Measurements from ENCODE around the gene LEFTY1.
"Not testable (repeated sequence)": the region's sequence is repeated elsewhere in the genome, so short reads cannot be mapped to it uniquely, and the experiment has no call there.

LEFTY1 gene

DNA sequence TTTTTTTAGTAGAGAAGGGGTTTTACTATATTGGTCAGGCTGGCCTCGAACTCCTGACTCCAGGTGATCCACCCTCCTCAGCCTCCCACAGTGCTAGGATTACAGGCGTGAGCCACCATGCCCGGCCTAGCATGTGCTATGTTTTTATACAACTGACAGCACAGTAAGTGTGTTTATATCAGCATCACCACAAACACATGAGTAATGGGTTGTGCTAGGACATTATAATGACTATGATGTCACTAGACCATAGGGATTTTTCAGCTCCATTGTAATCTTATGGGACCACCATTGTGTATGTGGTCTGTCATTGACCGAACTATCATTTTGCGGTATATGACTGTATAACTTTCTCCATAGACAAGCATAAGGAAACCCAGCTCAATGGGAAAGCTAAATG, 45.8 kb upstream of the LEFTY1 start:
- no peaks in the 10 kb centered on the region for H3K27me3 ChIP-seq (ENCODE audit: low read depth, low read length)
- no peaks in the 10 kb centered on the region for H3K9me3 ChIP-seq (ENCODE audit: insufficient read depth, low read length)
- TF ChIP-seq EZH2phosphoT487 (IDR thresholded peaks at IDR 0.05; ENCODE audit: low read depth), result no peak
- TF ChIP-seq, protein P1, sequence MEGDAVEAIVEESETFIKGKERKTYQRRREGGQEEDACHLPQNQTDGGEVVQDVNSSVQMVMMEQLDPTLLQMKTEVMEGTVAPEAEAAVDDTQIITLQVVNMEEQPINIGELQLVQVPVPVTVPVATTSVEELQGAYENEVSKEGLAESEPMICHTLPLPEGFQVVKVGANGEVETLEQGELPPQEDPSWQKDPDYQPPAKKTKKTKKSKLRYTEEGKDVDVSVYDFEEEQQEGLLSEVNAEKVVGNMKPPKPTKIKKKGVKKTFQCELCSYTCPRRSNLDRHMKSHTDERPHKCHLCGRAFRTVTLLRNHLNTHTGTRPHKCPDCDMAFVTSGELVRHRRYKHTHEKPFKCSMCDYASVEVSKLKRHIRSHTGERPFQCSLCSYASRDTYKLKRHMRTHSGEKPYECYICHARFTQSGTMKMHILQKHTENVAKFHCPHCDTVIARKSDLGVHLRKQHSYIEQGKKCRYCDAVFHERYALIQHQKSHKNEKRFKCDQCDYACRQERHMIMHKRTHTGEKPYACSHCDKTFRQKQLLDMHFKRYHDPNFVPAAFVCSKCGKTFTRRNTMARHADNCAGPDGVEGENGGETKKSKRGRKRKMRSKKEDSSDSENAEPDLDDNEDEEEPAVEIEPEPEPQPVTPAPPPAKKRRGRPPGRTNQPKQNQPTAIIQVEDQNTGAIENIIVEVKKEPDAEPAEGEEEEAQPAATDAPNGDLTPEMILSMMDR (IDR thresholded peaks at IDR 0.05; ENCODE audit: low read depth, low read length), result no peak
- no peaks in the 10 kb centered on the region for H3K36me3 ChIP-seq (replicated peaks; ENCODE audit: low read depth, low read length)
- no peak overlapping the region for H3K4me2 ChIP-seq (ENCODE audit: low read length)
- no peak overlapping the region for H3K4me3 ChIP-seq (ENCODE audit: low read length)
- no peaks in the 10 kb centered on the region for H3K4me1 ChIP-seq (ENCODE audit: low read length)
- H3K79me2 ChIP-seq (ENCODE audit: low read length), result no peaks in the 10 kb centered on the region
- H3K9ac ChIP-seq (ENCODE audit: low read length), result no peak overlapping the region
- H2AFZ ChIP-seq (ENCODE audit: low read depth, low read length), result no peak overlapping the region
- no peak overlapping the region for H3K27ac ChIP-seq (ENCODE audit: low read length)
- H4K20me1 ChIP-seq (ENCODE audit: insufficient read depth, low read length), result no peaks in the 10 kb centered on the region

DNA sequence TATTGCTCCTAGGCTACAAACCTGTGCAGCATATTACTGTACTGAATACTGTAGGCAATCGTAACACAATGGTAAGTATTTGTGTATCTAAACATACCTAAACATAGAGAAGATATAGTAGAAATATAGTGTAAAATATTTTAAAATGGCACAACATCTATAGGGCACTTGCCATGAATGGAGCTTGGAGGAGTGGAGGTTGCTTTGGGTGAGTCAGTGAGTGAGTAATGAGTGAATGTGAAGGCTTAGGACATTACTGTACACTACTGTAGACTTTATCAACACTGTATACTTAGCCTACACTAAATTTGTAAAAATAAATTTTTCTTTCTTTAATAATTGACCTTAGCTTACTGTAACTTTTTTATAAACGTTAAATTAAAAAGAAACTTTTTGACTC, 44.1 kb upstream of the LEFTY1 start:
- Histone ChIP-seq H4K20me1 (ENCODE audit: insufficient read depth, low read length) (no peaks in the 10 kb centered on the region), H3K9ac (ENCODE audit: low read length) (no peak overlapping the region), H3K4me3 (ENCODE audit: low read length) (no peak overlapping the region), H2AFZ (ENCODE audit: low read depth, low read length) (no peak overlapping the region), H3K27ac (ENCODE audit: low read length) (no peak overlapping the region), H3K79me2 (ENCODE audit: low read length) (no peaks in the 10 kb centered on the region), H3K36me3 (replicated peaks; ENCODE audit: low read depth, low read length) (no peaks in the 10 kb centered on the region), H3K27me3 (ENCODE audit: low read depth, low read length) (no peaks in the 10 kb centered on the region), H3K9me3 (ENCODE audit: insufficient read depth, low read length) (no peaks in the 10 kb centered on the region), H3K4me2 (ENCODE audit: low read length) (no peak overlapping the region), H3K4me1 (ENCODE audit: low read length) (no peaks in the 10 kb centered on the region)
- TF ChIP-seq, protein P1 (IDR thresholded peaks at IDR 0.05; ENCODE audit: low read depth, low read length), result no peak
- no peak for TF ChIP-seq EZH2phosphoT487 (IDR thresholded peaks at IDR 0.05; ENCODE audit: low read depth)

DNA sequence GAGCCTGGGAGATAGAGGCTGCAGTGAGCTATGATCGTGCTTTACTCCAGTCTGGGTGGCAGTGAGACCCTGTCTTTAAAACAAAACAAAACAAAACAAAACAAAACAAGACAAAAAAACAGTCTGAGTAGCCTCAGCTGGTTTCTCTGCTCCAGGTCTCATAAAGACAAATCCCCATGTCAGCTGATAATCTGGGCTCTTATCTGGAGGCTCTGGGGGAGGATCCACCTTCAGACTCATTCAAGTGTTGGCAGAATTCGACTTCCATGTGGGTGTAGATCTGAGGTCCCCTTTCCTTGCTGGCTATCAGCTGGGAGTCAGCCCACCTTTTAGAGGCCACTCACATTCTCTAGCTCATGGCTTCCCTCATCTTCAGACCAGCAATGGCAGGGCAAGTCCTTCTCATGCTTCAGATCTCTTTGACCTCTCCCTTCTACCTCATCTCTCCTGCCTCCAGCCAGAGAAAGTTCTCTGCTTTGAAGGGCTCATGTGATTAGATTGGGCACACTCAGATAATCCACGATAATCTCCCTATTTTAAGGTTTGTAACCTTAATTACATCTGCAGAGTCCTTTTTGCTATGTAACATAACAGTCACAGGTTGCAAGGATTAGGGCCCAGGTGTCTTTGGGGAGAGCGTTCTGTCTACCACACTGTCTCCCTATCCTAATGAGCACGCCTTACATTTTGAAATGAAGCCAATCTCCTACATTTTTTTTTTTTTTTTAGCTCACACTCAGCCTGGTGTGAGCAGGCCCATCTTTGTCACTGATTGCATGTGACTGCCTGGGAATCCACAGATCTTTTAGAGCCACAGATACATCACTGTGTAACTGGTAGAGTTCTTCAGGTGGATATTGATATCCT, 42.6 kb upstream of the LEFTY1 start:
- H2AFZ ChIP-seq (ENCODE audit: low read depth, low read length), result 0 out of 2 replicates have a peak overlapping the region, but pooled peaks have one; percentile 58
- H3K4me1 ChIP-seq (ENCODE audit: low read length), result no peaks in the 10 kb centered on the region
- no peaks in the 10 kb centered on the region for H3K27me3 ChIP-seq (ENCODE audit: low read depth, low read length)
- no peak overlapping the region for H3K4me3 ChIP-seq (ENCODE audit: low read length)
- no peaks in the 10 kb centered on the region for H3K9me3 ChIP-seq (ENCODE audit: insufficient read depth, low read length)
- no peaks in the 10 kb centered on the region for H3K79me2 ChIP-seq (ENCODE audit: low read length)
- no peak overlapping the region for H3K27ac ChIP-seq (ENCODE audit: low read length)
- TF ChIP-seq EZH2phosphoT487 (IDR thresholded peaks at IDR 0.05; ENCODE audit: low read depth), result no peak
- TF ChIP-seq, protein P1 (IDR thresholded peaks at IDR 0.05; ENCODE audit: low read depth, low read length), result no peak
- H3K9ac ChIP-seq (ENCODE audit: low read length), result no peak overlapping the region
- H3K36me3 ChIP-seq (replicated peaks; ENCODE audit: low read depth, low read length), result no peaks in the 10 kb centered on the region
- H3K4me2 ChIP-seq (ENCODE audit: low read length), result no peak overlapping the region
- H4K20me1 ChIP-seq (ENCODE audit: insufficient read depth, low read length), result no peaks in the 10 kb centered on the region

DNA sequence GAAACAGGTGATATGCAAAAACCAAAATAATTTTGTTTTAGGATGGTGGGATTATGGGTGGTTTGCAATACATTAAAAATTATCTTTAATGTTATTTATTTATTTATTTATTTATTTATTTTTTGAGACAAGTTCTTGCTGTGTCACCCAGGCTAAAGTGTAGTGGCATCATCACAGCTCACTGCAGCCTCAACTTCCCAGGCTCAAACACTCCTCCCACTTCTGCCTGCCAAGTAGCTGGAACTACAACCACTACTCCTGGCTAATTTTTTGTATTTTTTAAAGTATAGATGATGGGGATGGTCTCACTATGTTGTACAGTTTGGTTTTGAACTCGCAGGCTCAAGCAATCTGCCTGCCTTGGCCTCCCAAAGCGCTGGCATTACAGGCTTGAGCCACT, 41.6 kb upstream of the LEFTY1 start:
- Histone ChIP-seq H3K79me2 (ENCODE audit: low read length) (no peaks in the 10 kb centered on the region), H3K9ac (ENCODE audit: low read length) (no peak overlapping the region), H3K36me3 (replicated peaks; ENCODE audit: low read depth, low read length) (no peaks in the 10 kb centered on the region), H3K4me1 (ENCODE audit: low read length) (no peaks in the 10 kb centered on the region), H3K4me3 (ENCODE audit: low read length) (no peak overlapping the region), H2AFZ (ENCODE audit: low read depth, low read length) (no peak overlapping the region), H3K9me3 (ENCODE audit: insufficient read depth, low read length) (no peaks in the 10 kb centered on the region), H3K27me3 (ENCODE audit: low read depth, low read length) (no peaks in the 10 kb centered on the region), H3K27ac (ENCODE audit: low read length) (no peak overlapping the region), H4K20me1 (ENCODE audit: insufficient read depth, low read length) (no peaks in the 10 kb centered on the region), H3K4me2 (ENCODE audit: low read length) (no peak overlapping the region)
- TF ChIP-seq, protein P1 (IDR thresholded peaks at IDR 0.05; ENCODE audit: low read depth, low read length), result no peak
- TF ChIP-seq EZH2phosphoT487 (IDR thresholded peaks at IDR 0.05; ENCODE audit: low read depth), result no peak

DNA sequence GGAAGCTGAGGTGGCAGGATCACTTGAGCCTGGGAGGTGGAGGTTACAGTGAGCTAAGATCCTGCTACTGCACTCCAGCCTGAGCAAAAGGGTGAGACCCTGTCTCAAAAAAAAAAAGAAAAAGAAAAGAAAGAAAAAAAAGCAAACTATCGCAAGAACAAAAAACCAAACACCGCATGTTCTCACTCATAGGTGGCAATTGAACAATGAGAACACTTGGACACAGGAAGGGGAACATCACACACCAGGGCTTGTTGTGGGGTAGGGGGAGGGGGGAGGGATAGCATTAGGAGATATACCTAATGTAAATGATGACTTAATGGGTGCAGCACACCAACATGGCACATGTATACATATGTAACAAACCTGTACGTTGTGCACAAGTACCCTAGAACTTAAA, 40.5 kb upstream of the LEFTY1 start:
- not testable (repeated sequence) for H3K9me3 ChIP-seq (ENCODE audit: insufficient read depth, low read length); H4K20me1 ChIP-seq (ENCODE audit: insufficient read depth, low read length); H3K79me2 ChIP-seq (ENCODE audit: low read length); H3K36me3 ChIP-seq (replicated peaks; ENCODE audit: low read depth, low read length); H3K27me3 ChIP-seq (ENCODE audit: low read depth, low read length); H3K9ac ChIP-seq (ENCODE audit: low read length); H3K27ac ChIP-seq (ENCODE audit: low read length); H3K4me3 ChIP-seq (ENCODE audit: low read length); H3K4me2 ChIP-seq (ENCODE audit: low read length); H3K4me1 ChIP-seq (ENCODE audit: low read length); H2AFZ ChIP-seq (ENCODE audit: low read depth, low read length)
